Gastrocnemius medialis (tissue), 4 donors: Measurements from ENCODE around the gene SDHC.

ENCODE experiments used
- POLR2A ChIP-seq, 2 donors: fragments of 450-650 bp; IDR thresholded peaks; one replicate each; pipeline ENCODE4 v1.6.1; 2017; ENCODE audit warnings: antibody characterized with exemption in 2 of 2, mild to moderate bottlenecking in 2 of 2, moderate library complexity in 2 of 2
- TF ChIP-seq, protein P1 (sequence below), 5 experiments: fragments of 450-650 bp in 3 of 5; fragments of 200-600 bp in 2 of 5; sonication (generic) in 2 of 5; IDR thresholded peaks in 4 of 5; conservative IDR thresholded peaks in 1 of 5; 1 replicate in 4 of 5; 2 replicates in 1 of 5; pipeline ENCODE4 v1.5.1; 2016 to 2019; ENCODE audit warnings: antibody characterized with exemption in 5 of 5, mild to moderate bottlenecking in 3 of 5, moderate library complexity in 3 of 5

GRCh38 chr1:161287482-161288054 lies 26.6 kb upstream of the SDHC start:
- TF ChIP-seq, protein P1, sequence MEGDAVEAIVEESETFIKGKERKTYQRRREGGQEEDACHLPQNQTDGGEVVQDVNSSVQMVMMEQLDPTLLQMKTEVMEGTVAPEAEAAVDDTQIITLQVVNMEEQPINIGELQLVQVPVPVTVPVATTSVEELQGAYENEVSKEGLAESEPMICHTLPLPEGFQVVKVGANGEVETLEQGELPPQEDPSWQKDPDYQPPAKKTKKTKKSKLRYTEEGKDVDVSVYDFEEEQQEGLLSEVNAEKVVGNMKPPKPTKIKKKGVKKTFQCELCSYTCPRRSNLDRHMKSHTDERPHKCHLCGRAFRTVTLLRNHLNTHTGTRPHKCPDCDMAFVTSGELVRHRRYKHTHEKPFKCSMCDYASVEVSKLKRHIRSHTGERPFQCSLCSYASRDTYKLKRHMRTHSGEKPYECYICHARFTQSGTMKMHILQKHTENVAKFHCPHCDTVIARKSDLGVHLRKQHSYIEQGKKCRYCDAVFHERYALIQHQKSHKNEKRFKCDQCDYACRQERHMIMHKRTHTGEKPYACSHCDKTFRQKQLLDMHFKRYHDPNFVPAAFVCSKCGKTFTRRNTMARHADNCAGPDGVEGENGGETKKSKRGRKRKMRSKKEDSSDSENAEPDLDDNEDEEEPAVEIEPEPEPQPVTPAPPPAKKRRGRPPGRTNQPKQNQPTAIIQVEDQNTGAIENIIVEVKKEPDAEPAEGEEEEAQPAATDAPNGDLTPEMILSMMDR (IDR thresholded peaks at IDR 0.05 in 4 of 5, conservative IDR thresholded peaks at IDR 0.05 in 1 of 5): no peak
- no peak for TF ChIP-seq POLR2A (IDR thresholded peaks at IDR 0.05)
